OCI-LY3 (cell line): Measurements from ENCODE around the gene CPT1B.

Source experiments
- EZH2phosphoT487 ChIP-seq: fragments of 200-600 bp; shearing (Covaris generic); IDR thresholded peaks from 2 replicates; pipeline ENCODE4 v1.6.1; 2018; ENCODE audit warnings: antibody characterized with exemption, mixed run types, low read depth
- TF ChIP-seq, protein P1 (sequence below): fragments of 200-600, 300-600 bp; sonication (generic); IDR thresholded peaks from 2 replicates; pipeline ENCODE4 v1.5.1; 2014; ENCODE audit warnings: antibody characterized with exemption, low read length, low read depth

DNA sequence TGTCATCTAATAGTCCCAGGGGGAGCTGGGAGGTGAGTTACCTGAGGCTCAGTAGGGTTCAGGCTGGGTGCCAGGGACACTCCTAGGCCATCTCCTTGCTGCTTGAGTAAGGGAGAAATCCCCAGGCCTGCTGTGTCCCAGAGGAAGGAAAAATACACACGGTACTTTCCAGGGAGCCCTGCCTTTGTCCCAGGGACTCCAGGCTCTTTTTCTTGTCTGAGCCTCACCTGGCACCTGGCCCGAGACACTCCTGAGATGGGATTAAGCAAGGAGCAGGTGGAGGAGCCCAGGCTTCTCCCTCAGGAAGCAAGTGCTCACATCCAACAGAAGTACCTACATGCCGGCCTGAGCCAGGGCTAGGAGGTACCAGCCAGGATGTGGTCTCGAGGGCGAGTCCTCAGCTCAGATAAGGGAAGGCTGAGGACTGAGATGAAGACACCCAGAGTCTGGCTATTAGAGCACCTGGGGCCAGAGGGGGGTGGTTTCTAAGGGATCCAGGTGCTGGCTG, 33.4 kb downstream of the CPT1B start:
- TF ChIP-seq, protein P1, sequence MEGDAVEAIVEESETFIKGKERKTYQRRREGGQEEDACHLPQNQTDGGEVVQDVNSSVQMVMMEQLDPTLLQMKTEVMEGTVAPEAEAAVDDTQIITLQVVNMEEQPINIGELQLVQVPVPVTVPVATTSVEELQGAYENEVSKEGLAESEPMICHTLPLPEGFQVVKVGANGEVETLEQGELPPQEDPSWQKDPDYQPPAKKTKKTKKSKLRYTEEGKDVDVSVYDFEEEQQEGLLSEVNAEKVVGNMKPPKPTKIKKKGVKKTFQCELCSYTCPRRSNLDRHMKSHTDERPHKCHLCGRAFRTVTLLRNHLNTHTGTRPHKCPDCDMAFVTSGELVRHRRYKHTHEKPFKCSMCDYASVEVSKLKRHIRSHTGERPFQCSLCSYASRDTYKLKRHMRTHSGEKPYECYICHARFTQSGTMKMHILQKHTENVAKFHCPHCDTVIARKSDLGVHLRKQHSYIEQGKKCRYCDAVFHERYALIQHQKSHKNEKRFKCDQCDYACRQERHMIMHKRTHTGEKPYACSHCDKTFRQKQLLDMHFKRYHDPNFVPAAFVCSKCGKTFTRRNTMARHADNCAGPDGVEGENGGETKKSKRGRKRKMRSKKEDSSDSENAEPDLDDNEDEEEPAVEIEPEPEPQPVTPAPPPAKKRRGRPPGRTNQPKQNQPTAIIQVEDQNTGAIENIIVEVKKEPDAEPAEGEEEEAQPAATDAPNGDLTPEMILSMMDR, result no peak
- no peak for TF ChIP-seq EZH2phosphoT487
